T-helper 17 cell (primary cell): ENCODE data around the gene ATP6V1F. TPM values are rescaled to one million over a fixed set of nuclear protein-coding genes. Genes with fewer than 3 reads are reported as not detected.

Experiments used
- ATAC-seq: fragments of 150-1000 bp; cut with Tn5 transposase; 2 replicates; pipeline ENCODE4 v1.10.0; 2021; ENCODE audit warnings: mild to moderate bottlenecking, moderate library complexity
- DNase-seq, 3 donors: peaks; one replicate each; pipeline versions ENCODE4 v3.0.0 to v3.0.0-alpha.2; 2020 to 2021
- H3K9me3 ChIP-seq: one replicate; pipeline ENCODE4 v1.7.0; 2013; ENCODE audit warnings: low read length, mild to moderate bottlenecking; ENCODE audit not compliant: control insufficient read depth, poor library complexity, severe bottlenecking
- H3K27ac Mint-ChIP-seq: one replicate; pipeline ENCODE4 v1.8.0; 2022; ENCODE audit warnings: mild to moderate bottlenecking, moderate library complexity, mixed read lengths
- H3K27me3 Mint-ChIP-seq: one replicate; pipeline ENCODE4 v1.8.0; 2022; ENCODE audit warnings: mixed read lengths
- H3K36me3 Mint-ChIP-seq: one replicate; pipeline ENCODE4 v1.8.0; 2022; ENCODE audit warnings: low read depth, mixed read lengths
- H3K4me1 Mint-ChIP-seq: one replicate; pipeline ENCODE4 v1.8.0; 2022; ENCODE audit warnings: mild to moderate bottlenecking, mixed read lengths
- H3K4me3 Mint-ChIP-seq: one replicate; pipeline ENCODE4 v1.8.0; 2022; ENCODE audit warnings: mild to moderate bottlenecking, moderate library complexity, mixed read lengths
- total RNA-seq, 4 donors: library from RNA in 2 of 4; stranded (reverse) in 2 of 4; gene quantifications; one replicate each; pipeline ENCODE4 v1.2.3 and lab custom pipeline; 2022 to 2026

ATP6V1F gene
- total RNA-seq, 2 donors from 2014 or later: 62.5 to 68.7 TPM

- DNase-seq: no peak
- peak; percentile 43 for ATAC-seq
- H3K4me3 Mint-ChIP-seq: peak overlapping the region; percentile 92
- H3K27ac Mint-ChIP-seq: no peak overlapping the region
- no peaks in the 10 kb centered on the region for H3K9me3 ChIP-seq
- peaks cover 2% of the 10 kb centered on the region for H3K36me3 Mint-ChIP-seq
- peaks cover 52% of the 10 kb centered on the region for H3K27me3 Mint-ChIP-seq
- H3K4me1 Mint-ChIP-seq: peaks cover 10% of the 10 kb centered on the region
Measured at GRCh38 chr7:128915271-128915819, 52.7 kb downstream of the ATP6V1F start.

Other genes with a start within 250 kb of the ATP6V1F start
- gene GARIN1A, start 190.6 kb upstream of the ATP6V1F start, total RNA-seq: 1 to 10 TPM in 1 of 2 donors, under 1 TPM in 1; 0.80 to 1.4 TPM
- gene CALU, start 123.5 kb upstream of the ATP6V1F start, total RNA-seq: 10 to 100 TPM; 19.9 to 28.1 TPM
- not detected for gene OPN1SW, start 87.1 kb upstream of the ATP6V1F start, total RNA-seq
- 1 to 10 TPM; 7.5 to 7.7 TPM for gene CCDC136, start 70.9 kb upstream of the ATP6V1F start, total RNA-seq
- under 1 TPM; 0.05 TPM for gene FLNC, start 32.5 kb upstream of the ATP6V1F start, total RNA-seq
- 1 to 10 TPM in 1 of 2 donors, under 1 TPM in 1; 0.23 to 1.2 TPM for gene KCP, start 47.9 kb downstream of the ATP6V1F start, total RNA-seq
- gene IRF5, start 75.1 kb downstream of the ATP6V1F start, total RNA-seq: 10 to 100 TPM; 12.5 to 13.6 TPM
- gene TNPO3, start 192.3 kb downstream of the ATP6V1F start, total RNA-seq: 10 to 100 TPM; 29.1 to 29.2 TPM